H1 (cell line): ENCODE results near the gene PTPRG. TPM values are rescaled to one million over a fixed set of nuclear protein-coding genes. Genes with fewer than 3 reads are reported as not detected.

Experiments
- CTCF ChIA-PET: fragments of 300-600 bp; sonication (Branson Sonifier 250); formaldehyde crosslinking; loops from one replicate; lab custom pipeline; 2021; ENCODE audit not compliant: partially characterized antibody; lab: Charles Lee
- POLR2A ChIA-PET: fragments of 300-600 bp; sonication (Branson Sonifier 250); formaldehyde crosslinking; loops from one replicate; lab custom pipeline; 2021; ENCODE audit warnings: inconsistent platforms; ENCODE audit not compliant: partially characterized antibody; lab: Charles Lee
- DNase-seq, 2 experiments: peaks; one replicate each; pipeline versions ENCODE4 v3.0.0 to v3.0.0-alpha.2; 2010 to 2022; ENCODE audit warnings: low spot score in 2 of 2, low read depth in 1 of 2, mixed read lengths in 1 of 2
- FAIRE-seq: peaks from 2 replicates; lab custom pipeline; 2011; peaks lifted over from hg19 to GRCh38; lab: Jason Lieb, UNC
- H2AFZ ChIP-seq: 2 replicates; pipeline ENCODE4 v1.8.1; 2012; ENCODE audit warnings: low read length, inconsistent platforms
- H2AK5ac ChIP-seq: 2 replicates; pipeline ENCODE4 v1.6.1; 2013; ENCODE audit warnings: low read depth, low read length
- H2BK120ac ChIP-seq: replicated peaks from 2 replicates; pipeline ENCODE3; 2013; ENCODE audit warnings: low read depth, low read length, inconsistent platforms
- H2BK12ac ChIP-seq: 2 replicates; pipeline ENCODE4 v1.6.1; 2013; ENCODE audit warnings: low read depth, low read length
- H2BK15ac ChIP-seq: 2 replicates; pipeline ENCODE4 v1.6.1; 2013; ENCODE audit warnings: low read length
- H2BK20ac ChIP-seq: 2 replicates; pipeline ENCODE4 v1.6.1; 2013; ENCODE audit warnings: low read length
- H2BK5ac ChIP-seq: 2 replicates; pipeline ENCODE4 v1.6.1; 2013; ENCODE audit warnings: low read depth, low read length
- H3K14ac ChIP-seq: 2 replicates; pipeline ENCODE4 v1.6.1; 2013; ENCODE audit warnings: inconsistent platforms; ENCODE audit not compliant: insufficient read length
- H3K18ac ChIP-seq: 2 replicates; pipeline ENCODE4 v1.6.1; 2013; ENCODE audit warnings: low read length; ENCODE audit errors: extremely low read depth
- H3K23ac ChIP-seq: 2 replicates; pipeline ENCODE4 v1.6.1; 2013; ENCODE audit warnings: inconsistent platforms; ENCODE audit not compliant: insufficient read length
- H3K23me2 ChIP-seq: 2 replicates; pipeline ENCODE4 v1.6.1; 2013; ENCODE audit warnings: low read depth, low read length
- H3K27ac ChIP-seq: 2 replicates; pipeline ENCODE4 v1.6.1; 2011; ENCODE audit warnings: low read depth, low read length, inconsistent platforms
- H3K27me3 ChIP-seq, 4 experiments: replicated peaks in 1 of 4; 1 replicate in 1 of 4; 2 replicates in 3 of 4; pipeline versions ENCODE4 v1.6.1 to v1.8.1; 2011 to 2013; ENCODE audit warnings: low read length in 3 of 4, mild to moderate bottlenecking in 3 of 4, inconsistent platforms in 2 of 4, mixed read lengths in 2 of 4, moderate library complexity in 1 of 4; ENCODE audit not compliant: control insufficient read depth in 3 of 4, insufficient read depth in 3 of 4; ENCODE audit errors: extremely low read depth in 1 of 4
- H3K36me3 ChIP-seq, 4 experiments: 2 replicates each; pipeline versions ENCODE4 v1.6.1 to v1.8.1; 2011 to 2013; ENCODE audit warnings: mild to moderate bottlenecking in 4 of 4, low read length in 3 of 4, moderate library complexity in 2 of 4, control low read depth in 1 of 4, inconsistent platforms in 1 of 4; ENCODE audit not compliant: insufficient read depth in 4 of 4, control insufficient read depth in 2 of 4
- H3K4ac ChIP-seq: replicated peaks from 2 replicates; pipeline ENCODE3; 2013; ENCODE audit warnings: low read length, low read depth, mixed read lengths, inconsistent platforms; ENCODE audit not compliant: insufficient read length
- H3K4me1 ChIP-seq, 4 experiments: replicated peaks in 1 of 4; 1 replicate in 1 of 4; 2 replicates in 3 of 4; pipeline versions ENCODE4 v1.6.1 to v1.8.1; 2011 to 2013; ENCODE audit warnings: low read length in 3 of 4, inconsistent platforms in 2 of 4, mixed read lengths in 1 of 4; ENCODE audit not compliant: insufficient read depth in 4 of 4, control insufficient read depth in 3 of 4
- H3K4me2 ChIP-seq, 2 experiments: 2 replicates each; pipeline versions ENCODE4 v1.6.1 to v1.8.1; 2011 to 2013; ENCODE audit warnings: low read depth in 2 of 2, low read length in 2 of 2, control low read depth in 1 of 2, inconsistent platforms in 1 of 2, mild to moderate bottlenecking in 1 of 2; ENCODE audit not compliant: insufficient read depth in 1 of 2
- H3K4me3 ChIP-seq, 4 experiments: fragments of 200-600, 300-600 bp in 1 of 4; sonication (generic), shearing (Covaris generic), sonication (Bioruptor Twin) in 1 of 4; 2 replicates each; pipeline versions ENCODE4 v1.5.1 to v1.8.1; 2011 to 2016; ENCODE audit warnings: low read length in 4 of 4, low read depth in 3 of 4, control low read depth in 2 of 4, inconsistent platforms in 2 of 4, mild to moderate bottlenecking in 2 of 4, mixed read lengths in 1 of 4, moderate library complexity in 1 of 4; ENCODE audit not compliant: insufficient read depth in 2 of 4; ENCODE audit errors: extremely low read depth in 1 of 4
- H3K56ac ChIP-seq: replicated peaks from 2 replicates; pipeline ENCODE3; 2013; ENCODE audit warnings: low read depth, mild to moderate bottlenecking, mixed read lengths, low read length, inconsistent platforms; ENCODE audit not compliant: insufficient read length
- H3K79me1 ChIP-seq: 2 replicates; pipeline ENCODE4 v1.6.1; 2013; ENCODE audit warnings: low read depth, low read length, control low read depth
- H3K79me2 ChIP-seq, 2 experiments: 2 replicates each; pipeline versions ENCODE4 v1.6.1 to v1.8.1; 2012 to 2013; ENCODE audit warnings: low read length in 2 of 2, mild to moderate bottlenecking in 2 of 2, inconsistent platforms in 1 of 2; ENCODE audit not compliant: insufficient read depth in 2 of 2, control insufficient read depth in 1 of 2
- H3K9ac ChIP-seq, 4 experiments: replicated peaks in 1 of 4; 1 replicate in 1 of 4; 2 replicates in 3 of 4; pipeline versions ENCODE4 v1.6.1 to v1.8.1; 2011 to 2013; ENCODE audit warnings: low read depth in 3 of 4, low read length in 3 of 4, control low read depth in 2 of 4, mild to moderate bottlenecking in 2 of 4, moderate library complexity in 2 of 4, inconsistent platforms in 1 of 4; ENCODE audit errors: extremely low read depth in 1 of 4
- H3K9me3 ChIP-seq, 2 experiments: 2 replicates each; pipeline versions ENCODE4 v1.6.1 to v1.8.1; 2012 to 2013; ENCODE audit warnings: mild to moderate bottlenecking in 2 of 2, moderate library complexity in 2 of 2, control low read depth in 1 of 2, inconsistent platforms in 1 of 2, low read depth in 1 of 2, low read length in 1 of 2, mixed read lengths in 1 of 2; ENCODE audit not compliant: insufficient read depth in 2 of 2
- H4K20me1 ChIP-seq, 2 experiments: replicated peaks in 1 of 2; 2 replicates each; pipeline versions ENCODE3 to v1.8.1; 2011 to 2013; ENCODE audit warnings: inconsistent platforms in 2 of 2, low read length in 2 of 2, mild to moderate bottlenecking in 1 of 2; ENCODE audit not compliant: insufficient read depth in 2 of 2, control insufficient read depth in 1 of 2
- H4K5ac ChIP-seq: 2 replicates; pipeline ENCODE4 v1.6.1; 2013; ENCODE audit warnings: low read length, low read depth, mixed read lengths, inconsistent platforms; ENCODE audit not compliant: insufficient read length
- H4K8ac ChIP-seq: 2 replicates; pipeline ENCODE4 v1.8.0; 2013; ENCODE audit warnings: mild to moderate bottlenecking, moderate library complexity, low read length, inconsistent platforms; ENCODE audit not compliant: insufficient read depth; ENCODE audit errors: extremely low read depth
- H4K91ac ChIP-seq: replicated peaks from 2 replicates; pipeline ENCODE3; 2013; ENCODE audit warnings: low read length, mixed read lengths, inconsistent platforms; ENCODE audit not compliant: insufficient read length
- CBX5 ChIP-seq: fragments of 300-800, 300-1000 bp; sonication (generic); IDR thresholded peaks from 2 replicates; pipeline ENCODE4 v1.7.1; 2016; ENCODE audit warnings: antibody characterized with exemption, low read length, low read depth
- HDAC6 ChIP-seq: IDR thresholded peaks from one replicate; pipeline ENCODE4 v1.7.1; 2012; ENCODE audit warnings: low read depth, mild to moderate bottlenecking, inconsistent platforms, low read length, moderate library complexity
- JUND ChIP-seq: IDR thresholded peaks from 2 replicates; pipeline ENCODE4 v1.6.1; 2011; ENCODE audit warnings: mild to moderate bottlenecking, improper control_type of control experiment, low read length
- POLR2A ChIP-seq, 2 experiments: IDR thresholded peaks; 1 replicate in 1 of 2; 2 replicates in 1 of 2; pipeline ENCODE4 v1.6.1; 2011; ENCODE audit warnings: low read depth in 2 of 2, low read length in 2 of 2, mild to moderate bottlenecking in 2 of 2; ENCODE audit errors: control extremely low read depth in 1 of 2
- SIN3A ChIP-seq, 2 experiments: IDR thresholded peaks in 1 of 2; conservative IDR thresholded peaks in 1 of 2; 2 replicates each; pipeline ENCODE4 v1.6.1; 2011 to 2012; ENCODE audit warnings: low read length in 2 of 2, improper control_type of control experiment in 1 of 2, low read depth in 1 of 2, mild to moderate bottlenecking in 1 of 2
- SIRT6 ChIP-seq: IDR thresholded peaks from one replicate; pipeline ENCODE4 v1.7.1; 2012; ENCODE audit warnings: low read length, inconsistent platforms
- WGBS, 2 experiments: shearing (Covaris generic) in 1 of 2; methylation state at CpG; one replicate each; pipeline versions ENCODE4 v1.1.6 to v1.1.7; 2013 to 2015; ENCODE audit warnings: low lambda C conversion rate in 2 of 2, mixed read lengths in 2 of 2, inconsistent platforms in 1 of 2, low coverage in 1 of 2, missing lambda C conversion rate in 1 of 2; ENCODE audit not compliant: insufficient replicate concordance in 2 of 2, insufficient coverage in 1 of 2, insufficient read length in 1 of 2; ENCODE audit errors: extremely low coverage in 1 of 2, missing lambda C conversion rate in 1 of 2; 5-methylcytosine and 5-hydroxymethylcytosine counted together
- polyA plus RNA-seq, 7 experiments: library from polyadenylated mRNA; depleted of rRNA in 3 of 7; stranded (reverse) in 5 of 7; unstranded in 2 of 7; fragments of >200 nt in 5 of 7; fragments of 200-250 nt in 2 of 7; gene quantifications; 1 replicate in 5 of 7; 2 replicates in 1 of 7; 4 replicates in 1 of 7; pipeline versions ENCODE4 v1.2.1 to v1.2.3, GENCODE V29; 2011 to 2013; ENCODE audit warnings: missing spikeins in 2 of 7, mixed read lengths in 2 of 7
- total RNA-seq: library from RNA; stranded (reverse); fragmentation: NEBNext Ultra II Directional; extraction: Animal tissue kit (Norgen Biotek cat#: 25700); gene quantifications from 2 replicates; pipeline ENCODE4 v1.2.1, GENCODE V29; 2021
- TF ChIP-seq, protein P1 (sequence below): IDR thresholded peaks from 2 replicates; pipeline ENCODE4 v1.6.1; 2012; ENCODE audit warnings: inconsistent platforms

Gene PTPRG
- total and polyA plus RNA-seq, 2 of the 8 experiments (the other 6 are each of a cell fraction or from before 2014, with no cell fraction given), result 23.3 to 96.2 TPM

GRCh38 chr3:61890167-61890566 lies 328.8 kb downstream of the PTPRG start:
- 63% methylated on average over 3 of the region's 3 CpGs; no CpG with 5 or more reads in 1 of the 2 experiments for WGBS, 2 experiments

More at GRCh38 chr3:61890167-61890566, 328.8 kb downstream of the PTPRG start:
- Histone ChIP-seq H3K18ac (no peak overlapping the region), H3K27me3 (no peaks in the 10 kb centered on the region), H3K14ac (no peak overlapping the region), H2BK120ac (no peak overlapping the region), H3K36me3 (no peaks in the 10 kb centered on the region), H3K79me2 (peaks cover 0 to 83% of the 10 kb centered on the region in 2 experiments), H2BK15ac (no peak overlapping the region), H4K91ac (no peak overlapping the region), H4K20me1 (peaks cover 0 to 4% of the 10 kb centered on the region in 2 experiments), H3K56ac (no peak overlapping the region), H2AK5ac (no peak overlapping the region), H4K5ac (no peak overlapping the region), H3K23me2 (no peaks in the 10 kb centered on the region), H3K9ac (no peak overlapping the region), H3K4me2 (peak overlapping the region in 1 of 2 experiments; percentile 5; a peak in 1 of 4 replicates), H3K23ac (no peak overlapping the region), H2AFZ (no peak overlapping the region), H3K27ac (no peak overlapping the region), H2BK5ac (no peak overlapping the region), H3K79me1 (peaks cover 3% of the 10 kb centered on the region; the same call in 1 of the 2 replicates), H3K9me3 (no peaks in the 10 kb centered on the region), H2BK20ac (no peak overlapping the region), H4K8ac (no peak overlapping the region), H3K4ac (no peak overlapping the region), H3K4me3 (no peak overlapping the region), H3K4me1 (peaks cover 2 to 15% (median 5%) of the 10 kb centered on the region in 4 experiments; a peak in 5 of 7 replicates), H2BK12ac (no peak overlapping the region)
- DNase-seq (no peak), FAIRE-seq (no peak)
- ChIA-PET POLR2A (interaction anchor here (0.5 to 2.1 kb wide), 2 partner anchors 19 to 279 kb away, joined by 4 to 5 read pairs; no protein-coding TSS in a partner anchor), CTCF (interaction anchor here (0.7 to 1.4 kb wide), 4 partner anchors 15 to 44 kb away, joined by 3 to 5 read pairs (median 4); no protein-coding TSS in a partner anchor)
- no peak for TF ChIP-seq HDAC6
- TF ChIP-seq, protein P1, sequence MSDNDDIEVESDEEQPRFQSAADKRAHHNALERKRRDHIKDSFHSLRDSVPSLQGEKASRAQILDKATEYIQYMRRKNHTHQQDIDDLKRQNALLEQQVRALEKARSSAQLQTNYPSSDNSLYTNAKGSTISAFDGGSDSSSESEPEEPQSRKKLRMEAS, result no peak
- no peak for TF ChIP-seq SIRT6
- no peak for TF ChIP-seq CBX5
- TF ChIP-seq SIN3A (conservative IDR thresholded peaks at IDR 0.05 in 1 of 2, IDR thresholded peaks at IDR 0.05 in 1 of 2; ENCODE audit: low read depth in 1 of 2, low read length in 2 of 2), result no peak
- TF ChIP-seq JUND, result no peak
- no peak for TF ChIP-seq POLR2A (IDR thresholded peaks at IDR 0.05; ENCODE audit: control extremely low read depth in 1 of 2, low read depth in 2 of 2, low read length in 2 of 2)
